ENCODE measurements around the gene DEPDC5. TPM values are rescaled to one million over a fixed set of nuclear protein-coding genes. Genes with fewer than 3 reads are reported as not detected.

Gene DEPDC5
- total and polyA plus RNA-seq, 2 of the 8 experiments (the other 6 are each of a cell fraction or from before 2014, with no cell fraction given) = 18.3 to 26.5 TPM

DNA sequence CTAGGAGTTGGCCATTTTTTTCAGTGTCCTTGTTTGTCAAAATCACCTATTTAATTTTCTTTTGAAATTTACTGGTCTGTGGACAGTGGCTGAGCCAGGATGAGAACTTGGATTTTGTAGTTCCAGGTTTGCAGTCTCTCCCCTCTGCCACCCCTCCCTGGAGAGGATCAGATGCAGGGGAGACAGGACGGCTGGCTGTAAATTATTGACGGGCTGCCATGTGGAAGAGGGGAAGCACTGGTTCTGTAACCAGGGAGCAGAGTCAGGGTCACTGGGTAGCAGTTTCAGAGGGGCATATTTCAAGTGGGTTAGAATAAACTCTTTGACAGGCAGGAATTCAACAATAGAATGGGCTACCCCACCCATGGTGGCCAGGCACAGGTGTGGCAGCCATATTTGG, 169.9 kb downstream of the DEPDC5 start:
- Histone ChIP-seq H2BK12ac (ENCODE audit: low read depth, low read length) (no peak overlapping the region), H3K79me1 (ENCODE audit: low read depth, low read length) (no peaks in the 10 kb centered on the region), H3K23ac (ENCODE audit: insufficient read length) (no peak overlapping the region), H4K8ac (ENCODE audit: extremely low read depth, insufficient read depth, low read length) (no peak overlapping the region), H2BK5ac (ENCODE audit: low read depth, low read length) (no peak overlapping the region), H2BK15ac (ENCODE audit: low read length) (no peak overlapping the region), H3K27me3 (replicated peaks in 1 of 4; ENCODE audit: control insufficient read depth in 3 of 4, extremely low read depth in 1 of 4, insufficient read depth in 3 of 4, low read length in 3 of 4) (no peaks in the 10 kb centered on the region), H3K9me3 (ENCODE audit: insufficient read depth in 2 of 2, low read depth in 1 of 2, low read length in 1 of 2) (no peaks in the 10 kb centered on the region), H2AK5ac (ENCODE audit: low read depth, low read length) (no peak overlapping the region), H4K20me1 (replicated peaks in 1 of 2; ENCODE audit: control insufficient read depth in 1 of 2, insufficient read depth in 2 of 2, low read length in 2 of 2) (no peaks in the 10 kb centered on the region), H2BK120ac (replicated peaks; ENCODE audit: low read depth, low read length) (no peak overlapping the region), H3K9ac (replicated peaks in 1 of 4; ENCODE audit: extremely low read depth in 1 of 4, low read depth in 3 of 4, low read length in 3 of 4) (no peak overlapping the region), H3K36me3 (ENCODE audit: control insufficient read depth in 2 of 4, insufficient read depth in 4 of 4, low read length in 3 of 4) (no peaks in the 10 kb centered on the region), H3K79me2 (ENCODE audit: control insufficient read depth in 1 of 2, insufficient read depth in 2 of 2, low read length in 2 of 2) (no peaks in the 10 kb centered on the region), H3K4me2 (ENCODE audit: insufficient read depth in 1 of 2, low read depth in 2 of 2, low read length in 2 of 2) (no peak overlapping the region), H3K18ac (ENCODE audit: extremely low read depth, low read length) (no peak overlapping the region), H3K4me3 (ENCODE audit: extremely low read depth in 1 of 4, insufficient read depth in 2 of 4, low read depth in 3 of 4, low read length in 4 of 4) (no peak overlapping the region), H3K23me2 (ENCODE audit: low read depth, low read length) (peaks cover 5% of the 10 kb centered on the region; the same call in 1 of the 2 replicates), H3K27ac (ENCODE audit: low read depth, low read length) (no peak overlapping the region), H4K91ac (replicated peaks; ENCODE audit: insufficient read length, low read length) (no peak overlapping the region), H2BK20ac (ENCODE audit: low read length) (no peak overlapping the region), H3K14ac (ENCODE audit: insufficient read length) (no peak overlapping the region), H4K5ac (ENCODE audit: insufficient read length, low read depth, low read length) (no peak overlapping the region), H2AFZ (ENCODE audit: low read length) (no peak overlapping the region), H3K4me1 (replicated peaks in 1 of 4; ENCODE audit: control insufficient read depth in 3 of 4, insufficient read depth in 4 of 4, low read length in 3 of 4) (peaks cover 0 to 2% (median 0%) of the 10 kb centered on the region in 4 experiments; a peak in 1 of 7 replicates), H3K4ac (replicated peaks; ENCODE audit: insufficient read length, low read depth, low read length) (no peak overlapping the region), H3K56ac (replicated peaks; ENCODE audit: insufficient read length, low read depth, low read length) (no peak overlapping the region)
- FAIRE-seq = no peak
- no peak for DNase-seq (ENCODE audit: low read depth in 1 of 2, low spot score in 2 of 2)
- ChIA-PET CTCF (ENCODE audit: partially characterized antibody) (interaction anchor here (1.1 to 1.3 kb wide), 2 partner anchors 10 to 52 kb away, joined by 3 to 4 read pairs; no protein-coding TSS in a partner anchor), POLR2A (ENCODE audit: partially characterized antibody) (no interaction called here)
- TF ChIP-seq CHD2 (IDR thresholded peaks at IDR 0.05; ENCODE audit: low read length) (no peak), SP4 (IDR thresholded peaks at IDR 0.05; ENCODE audit: low read length) (no peak), BACH1 (IDR thresholded peaks at IDR 0.05; ENCODE audit: low read length) (no peak), SP1 (IDR thresholded peaks at IDR 0.05; ENCODE audit: low read depth, low read length) (no peak), RFX5 (IDR thresholded peaks at IDR 0.05; ENCODE audit: borderline replicate concordance, low read depth, low read length) (no peak), KDM1A (IDR thresholded peaks at IDR 0.05; ENCODE audit: borderline replicate concordance, low read length) (no peak)
- TF ChIP-seq, protein P1, sequence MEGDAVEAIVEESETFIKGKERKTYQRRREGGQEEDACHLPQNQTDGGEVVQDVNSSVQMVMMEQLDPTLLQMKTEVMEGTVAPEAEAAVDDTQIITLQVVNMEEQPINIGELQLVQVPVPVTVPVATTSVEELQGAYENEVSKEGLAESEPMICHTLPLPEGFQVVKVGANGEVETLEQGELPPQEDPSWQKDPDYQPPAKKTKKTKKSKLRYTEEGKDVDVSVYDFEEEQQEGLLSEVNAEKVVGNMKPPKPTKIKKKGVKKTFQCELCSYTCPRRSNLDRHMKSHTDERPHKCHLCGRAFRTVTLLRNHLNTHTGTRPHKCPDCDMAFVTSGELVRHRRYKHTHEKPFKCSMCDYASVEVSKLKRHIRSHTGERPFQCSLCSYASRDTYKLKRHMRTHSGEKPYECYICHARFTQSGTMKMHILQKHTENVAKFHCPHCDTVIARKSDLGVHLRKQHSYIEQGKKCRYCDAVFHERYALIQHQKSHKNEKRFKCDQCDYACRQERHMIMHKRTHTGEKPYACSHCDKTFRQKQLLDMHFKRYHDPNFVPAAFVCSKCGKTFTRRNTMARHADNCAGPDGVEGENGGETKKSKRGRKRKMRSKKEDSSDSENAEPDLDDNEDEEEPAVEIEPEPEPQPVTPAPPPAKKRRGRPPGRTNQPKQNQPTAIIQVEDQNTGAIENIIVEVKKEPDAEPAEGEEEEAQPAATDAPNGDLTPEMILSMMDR (IDR thresholded peaks at IDR 0.05; ENCODE audit: control extremely low read depth in 1 of 3, insufficient read depth in 1 of 3, low read depth in 1 of 3, low read length in 3 of 3) = no peak
- TF ChIP-seq, protein P2, sequence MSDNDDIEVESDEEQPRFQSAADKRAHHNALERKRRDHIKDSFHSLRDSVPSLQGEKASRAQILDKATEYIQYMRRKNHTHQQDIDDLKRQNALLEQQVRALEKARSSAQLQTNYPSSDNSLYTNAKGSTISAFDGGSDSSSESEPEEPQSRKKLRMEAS (IDR thresholded peaks at IDR 0.05) = no peak
- 94% methylated on average over 2 of the region's 2 CpGs; no CpG with 5 or more reads in 1 of the 2 experiments for WGBS, 2 experiments (ENCODE audit: extremely low coverage in 1 of 2, insufficient coverage in 1 of 2, insufficient read length in 1 of 2, insufficient replicate concordance in 2 of 2, low coverage in 1 of 2, low lambda C conversion rate in 2 of 2, missing lambda C conversion rate in 1 of 2)
